IMR-90 (cell line): Measurements from ENCODE around the gene ATXN10. TPM values are rescaled to one million over a fixed set of nuclear protein-coding genes. Genes with fewer than 3 reads are reported as not detected.

Source experiments
- ATAC-seq: fragments of 200-7000 bp; cut with Tn5 transposase; 2 replicates; pipeline ENCODE4 v1.9.1; 2020; ENCODE audit warnings: low read depth, mild to moderate bottlenecking, moderate library complexity
- BruUV-seq: library from RNA; stranded (reverse); fragments of 400-500 nt; replicated peaks from 2 replicates; lab custom pipeline; 2021; lab: Mats Ljungman, UMichigan
- CTCF ChIA-PET: fragments of 300-600 bp; formaldehyde crosslinking; extraction: SDS; loops from one replicate; lab custom pipeline; 2021; ENCODE audit warnings: antibody characterized with exemption; lab: Yijun Ruan, JAX
- POLR2A ChIA-PET: fragments of 300-600 bp; sonication (Branson Sonifier 250); formaldehyde crosslinking; loops from one replicate; lab custom pipeline; 2022; ENCODE audit warnings: antibody characterized with exemption; ENCODE audit not compliant: unreplicated experiment; lab: Charles Lee
- DNase-seq: peaks from one replicate; pipeline ENCODE4 v3.0.0; 2013
- H2AFZ ChIP-seq: replicated peaks from 2 replicates; pipeline ENCODE3; 2013; ENCODE audit warnings: low read length, mild to moderate bottlenecking; ENCODE audit not compliant: poor library complexity
- H2AK5ac ChIP-seq: 2 replicates; pipeline ENCODE4 v1.6.1; 2013; ENCODE audit warnings: low read depth, low read length, inconsistent platforms
- H2AK9ac ChIP-seq: replicated peaks from 2 replicates; pipeline ENCODE3; 2013; ENCODE audit warnings: mild to moderate bottlenecking, low read depth, low read length, moderate library complexity; ENCODE audit not compliant: poor library complexity
- H2BK120ac ChIP-seq: 2 replicates; pipeline ENCODE4 v1.6.1; 2013; ENCODE audit warnings: low read depth, low read length, inconsistent platforms
- H2BK15ac ChIP-seq: 3 replicates; pipeline ENCODE4 v1.6.1; 2013; ENCODE audit warnings: low read depth, low read length, inconsistent platforms
- H2BK20ac ChIP-seq: 2 replicates; pipeline ENCODE4 v1.6.1; 2013; ENCODE audit warnings: low read depth, mild to moderate bottlenecking, inconsistent platforms, low read length, moderate library complexity
- H2BK5ac ChIP-seq: 2 replicates; pipeline ENCODE4 v1.6.1; 2013; ENCODE audit warnings: mild to moderate bottlenecking, low read depth, low read length, inconsistent platforms; ENCODE audit not compliant: poor library complexity, severe bottlenecking
- H3K14ac ChIP-seq: replicated peaks from 2 replicates; pipeline ENCODE4 v1.6.1; 2013; ENCODE audit warnings: low read depth, low read length, inconsistent platforms
- H3K18ac ChIP-seq: 2 replicates; pipeline ENCODE4 v1.6.1; 2013; ENCODE audit warnings: low read depth, low read length, control low read depth
- H3K23ac ChIP-seq: 2 replicates; pipeline ENCODE4 v1.6.1; 2013; ENCODE audit warnings: low read depth, low read length, inconsistent platforms
- H3K27ac ChIP-seq: 2 replicates; pipeline ENCODE4 v1.5.1; 2013; ENCODE audit warnings: mild to moderate bottlenecking, control low read depth, low read length; ENCODE audit not compliant: insufficient read depth
- H3K27me3 ChIP-seq: 2 replicates; pipeline ENCODE4 v1.6.1; 2013; ENCODE audit warnings: low read length; ENCODE audit not compliant: control insufficient read depth, insufficient read depth
- H3K36me3 ChIP-seq: 2 replicates; pipeline ENCODE4 v1.6.1; 2013; ENCODE audit warnings: low read length, mixed read lengths; ENCODE audit not compliant: control insufficient read depth, insufficient read depth
- H3K4ac ChIP-seq: 2 replicates; pipeline ENCODE4 v1.6.1; 2013; ENCODE audit warnings: low read depth, low read length, inconsistent platforms
- H3K4me1 ChIP-seq: 2 replicates; pipeline ENCODE4 v1.6.1; 2013; ENCODE audit warnings: low read length, mixed read lengths; ENCODE audit not compliant: control insufficient read depth, insufficient read depth
- H3K4me2 ChIP-seq: 2 replicates; pipeline ENCODE4 v1.6.1; 2013; ENCODE audit warnings: low read depth, mild to moderate bottlenecking, control low read depth, low read length, moderate library complexity
- H3K4me3 ChIP-seq: 2 replicates; pipeline ENCODE4 v1.5.1; 2013; ENCODE audit warnings: low read depth, mild to moderate bottlenecking, control low read depth, low read length, moderate library complexity; ENCODE audit not compliant: insufficient read depth
- H3K56ac ChIP-seq: 2 replicates; pipeline ENCODE4 v1.6.1; 2013; ENCODE audit warnings: low read length, inconsistent platforms; ENCODE audit not compliant: insufficient read depth; ENCODE audit errors: extremely low read depth
- H3K79me1 ChIP-seq, 2 experiments: 2 replicates each; pipeline ENCODE4 v1.6.1; 2013; ENCODE audit warnings: low read length in 2 of 2, inconsistent platforms in 1 of 2, low read depth in 1 of 2
- H3K9ac ChIP-seq: 2 replicates; pipeline ENCODE4 v1.6.1; 2013; ENCODE audit warnings: low read depth, low read length, control low read depth
- H3K9me1 ChIP-seq: 2 replicates; pipeline ENCODE4 v1.6.1; 2013; ENCODE audit warnings: low read length, inconsistent platforms; ENCODE audit not compliant: insufficient read depth
- H3K9me3 ChIP-seq: 2 replicates; pipeline ENCODE4 v1.6.1; 2013; ENCODE audit warnings: low read length; ENCODE audit not compliant: control insufficient read depth, insufficient read depth
- H4K20me1 ChIP-seq: 2 replicates; pipeline ENCODE4 v1.6.1; 2013; ENCODE audit warnings: low read length, inconsistent platforms; ENCODE audit not compliant: insufficient read depth
- H4K5ac ChIP-seq: 2 replicates; pipeline ENCODE4 v1.6.1; 2013; ENCODE audit warnings: mild to moderate bottlenecking, low read depth, low read length, control low read depth
- H4K8ac ChIP-seq, 2 experiments: 2 replicates each; pipeline ENCODE4 v1.6.1; 2013; ENCODE audit warnings: low read depth in 2 of 2, low read length in 2 of 2, control low read depth in 1 of 2, inconsistent platforms in 1 of 2
- H4K91ac ChIP-seq: 2 replicates; pipeline ENCODE4 v1.6.1; 2013; ENCODE audit warnings: low read depth, low read length, inconsistent platforms; ENCODE audit not compliant: insufficient read depth
- FOS ChIP-seq: fragments of 150-350 bp; IDR thresholded peaks from 2 replicates; pipeline ENCODE4 v1.6.1; 2016; ENCODE audit warnings: low read depth, low read length
- RCOR1 ChIP-seq: IDR thresholded peaks from 2 replicates; pipeline ENCODE4 v1.6.1; 2012; ENCODE audit warnings: mild to moderate bottlenecking, low read length, improper control_type of control experiment; ENCODE audit not compliant: insufficient replicate concordance
- SMC3 ChIP-seq: fragments of 150-350 bp; IDR thresholded peaks from 2 replicates; pipeline ENCODE4 v1.6.1; 2016; ENCODE audit warnings: low read depth, mild to moderate bottlenecking, antibody characterized with exemption, low read length, moderate library complexity
- WGBS, 2 experiments: methylation state at CpG; one replicate each; pipeline versions ENCODE4 v1.1.5 to v1.1.7; 2013; ENCODE audit warnings: missing lambda C conversion rate in 2 of 2; ENCODE audit not compliant: insufficient read length in 1 of 2; ENCODE audit errors: extremely low coverage in 2 of 2; 5-methylcytosine and 5-hydroxymethylcytosine counted together
- dilution Hi-C: fragments of 300-500 bp; cut with HindIII; formaldehyde crosslinking; loops from one replicate; pipeline ENCODE4 v1.14.3; 2018; ENCODE audit warnings: low sequenced_read_pairs; ENCODE audit not compliant: unreplicated experiment
- in situ Hi-C: fragments of 300-500 bp; cut with MboI; formaldehyde crosslinking; loops from 3 replicates; pipeline ENCODE4 v1.14.3; 2019; ENCODE audit warnings: low sequenced_read_pairs, inconsistent platforms, mixed read lengths
- intact Hi-C: fragments of 100-400 bp; cut with micrococcal nuclease; formaldehyde crosslinking; loops from 2 replicates; pipeline ENCODE4 v1.10.0; 2022
- polyA plus RNA-seq, 3 experiments: library from polyadenylated mRNA; depleted of rRNA; stranded (reverse); fragments of >200 nt; gene quantifications; 2 replicates each; pipeline ENCODE4 v1.2.3, GENCODE V29; 2012; ENCODE audit warnings: low replicate concordance in 1 of 3
- total RNA-seq: library from RNA; depleted of rRNA; stranded (reverse); fragments of >200 nt; gene quantifications from 2 replicates; pipeline ENCODE4 v1.2.3, GENCODE V29; 2012

Gene ATXN10
- total and polyA plus RNA-seq, 2 of the 4 experiments (the other 2 are of a cell fraction), result 116 to 231 TPM

DNA sequence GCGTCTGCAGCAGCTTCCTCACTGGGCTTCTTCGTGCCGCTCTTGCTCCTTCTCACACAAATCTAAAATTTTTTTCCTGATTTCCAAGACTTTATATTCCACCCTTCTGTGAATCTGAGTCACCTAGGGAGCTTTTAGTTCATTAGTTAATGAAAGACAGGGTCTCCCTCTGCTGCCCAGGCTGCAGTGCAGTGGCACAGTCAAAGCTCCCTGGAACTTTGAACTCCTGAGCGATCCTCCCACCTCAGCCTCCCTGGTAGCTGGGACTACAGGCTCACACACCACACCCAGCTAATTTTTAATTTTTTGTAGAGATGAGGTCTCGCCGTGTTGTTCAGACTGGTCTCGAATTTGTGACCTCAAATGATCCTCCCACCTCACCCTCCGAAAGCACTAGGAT is 116.9 kb downstream of the ATXN10 start:
- Histone ChIP-seq H3K9ac (no peak overlapping the region), H4K20me1 (peaks cover 58% of the 10 kb centered on the region), H3K9me1 (peaks cover 29% of the 10 kb centered on the region), H2BK15ac (no peak overlapping the region), H2AK9ac (no peak overlapping the region), H2BK120ac (no peak overlapping the region), H3K9me3 (no peaks in the 10 kb centered on the region), H3K4me2 (no peak overlapping the region), H2BK5ac (no peak overlapping the region), H3K14ac (no peak overlapping the region), H4K5ac (no peak overlapping the region), H2AFZ (no peak overlapping the region), H3K27me3 (no peaks in the 10 kb centered on the region), H3K4ac (no peak overlapping the region), H3K4me1 (peaks cover 22% of the 10 kb centered on the region), H4K8ac (no peak overlapping the region), H3K79me1 (peaks cover 58 to 72% of the 10 kb centered on the region in 2 experiments), H2BK20ac (no peak overlapping the region), H2AK5ac (no peak overlapping the region), H4K91ac (no peak overlapping the region), H3K18ac (no peak overlapping the region), H3K27ac (no peak overlapping the region), H3K56ac (no peak overlapping the region), H3K36me3 (peaks cover 12% of the 10 kb centered on the region), H3K23ac (no peak overlapping the region), H3K4me3 (no peak overlapping the region)
- TF ChIP-seq FOS, result no peak
- no peak for TF ChIP-seq RCOR1
- no peak for TF ChIP-seq SMC3
- in situ Hi-C loops, result no loop called here
- intact Hi-C loops, result no loop called here
- POLR2A ChIA-PET, result no interaction called here
- DNase-seq (no peak), ATAC-seq (no peak)
- WGBS, 2 experiments, result no CpG with 5 or more reads among the region's 8 CpGs
- BruUV-seq, result no TSS peak
- dilution Hi-C loops, result no loop called here
- CTCF ChIA-PET, result interaction anchor here (1.3 kb wide), 1 partner anchor 10 kb away, joined by 4 read pairs; no protein-coding TSS in a partner anchor
